Measurements from ENCODE around the gene SERPINE2.

The SERPINE2 gene

DNA sequence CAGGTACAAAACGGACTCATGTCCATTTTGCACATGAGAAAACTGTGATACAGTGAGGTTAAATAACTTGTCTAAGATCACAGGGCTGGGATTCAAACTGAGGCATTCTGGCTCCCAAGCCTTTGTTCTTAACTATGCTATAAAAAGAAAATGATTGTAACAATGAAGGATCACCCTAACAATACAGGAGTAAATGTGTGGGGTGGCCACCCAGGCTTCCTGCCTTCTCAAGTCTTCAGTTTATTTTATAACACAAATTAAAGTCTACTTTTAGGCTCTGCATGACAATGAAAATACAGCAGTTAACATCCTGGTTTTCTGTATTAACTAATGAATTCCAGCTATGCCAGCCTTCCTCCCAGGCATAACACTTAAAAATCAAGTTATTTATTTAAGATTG is 101.6 kb downstream of the SERPINE2 start:
- no peak for DNase-seq

DNA sequence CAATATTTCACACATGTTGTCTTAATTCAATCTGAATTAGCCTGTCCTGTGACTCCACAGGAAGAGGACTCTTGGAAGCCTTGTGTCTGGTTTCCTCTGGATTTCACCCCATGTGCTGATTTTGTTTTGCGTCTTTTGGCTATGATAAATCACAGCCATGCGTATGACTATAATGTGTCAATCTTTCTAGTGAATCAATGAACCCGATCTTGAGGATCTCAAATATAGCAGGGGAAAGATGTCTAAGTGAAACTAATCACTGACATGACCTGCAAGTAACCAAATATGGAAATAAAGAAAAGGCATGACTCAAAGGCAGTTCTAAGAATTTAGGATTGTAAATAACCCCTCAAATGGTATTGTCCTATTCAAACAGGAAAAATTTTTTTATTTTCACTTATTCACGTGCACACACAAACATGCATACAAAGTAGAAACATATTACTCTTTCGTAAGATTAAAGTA is 102.2 kb downstream of the SERPINE2 start:
- no peak for DNase-seq

DNA sequence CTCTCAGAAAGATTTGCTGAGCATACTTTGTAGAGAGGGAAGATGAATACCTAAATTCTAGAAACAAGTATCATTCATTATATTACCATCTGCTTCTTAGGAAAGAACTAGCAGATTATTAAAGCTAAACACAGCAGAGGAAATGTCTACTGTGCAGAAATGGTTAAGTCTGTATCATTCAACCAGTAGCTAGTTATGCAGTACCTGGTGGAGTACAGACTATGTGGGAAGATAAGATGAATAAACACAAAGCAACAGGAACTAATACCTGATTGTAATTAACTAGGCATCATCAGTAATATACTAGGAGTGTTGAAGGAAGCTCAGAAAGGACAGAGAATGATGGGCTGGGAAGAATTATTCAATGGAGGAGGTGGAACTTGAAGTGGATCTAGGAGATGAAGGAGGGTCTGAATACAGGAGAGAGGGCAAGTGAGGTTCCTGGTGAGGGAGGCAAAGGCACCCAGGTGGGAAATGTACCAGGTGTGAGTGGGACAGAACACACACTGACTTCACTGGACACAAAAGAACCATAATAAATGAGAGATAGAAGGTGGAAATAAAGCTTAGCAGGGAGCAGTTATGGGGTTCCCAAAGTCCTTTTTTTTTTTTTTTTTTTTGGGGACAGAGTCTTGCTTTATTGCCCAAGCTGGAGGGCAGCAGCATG is 103.5 kb downstream of the SERPINE2 start:
- no peak for DNase-seq

DNA sequence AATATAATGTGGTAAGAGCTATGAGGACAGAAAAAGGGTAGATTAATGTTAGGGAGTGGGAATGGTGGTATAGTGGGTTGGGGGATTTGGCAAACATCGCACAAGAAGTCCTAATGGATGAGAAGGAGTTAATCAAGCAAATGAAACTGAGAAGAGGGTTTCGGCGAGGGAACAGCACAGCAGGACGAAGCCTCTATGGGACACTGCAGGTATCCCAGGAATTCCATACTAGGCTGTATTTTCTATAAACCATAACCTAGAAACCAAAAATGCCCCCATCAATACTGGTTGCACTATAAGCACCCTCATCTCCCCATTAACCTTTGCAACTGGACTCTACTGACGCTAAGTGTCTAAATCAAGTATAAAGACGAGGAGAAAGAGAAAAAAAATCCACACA is 104.2 kb downstream of the SERPINE2 start:
- DNase-seq, result no peak

DNA sequence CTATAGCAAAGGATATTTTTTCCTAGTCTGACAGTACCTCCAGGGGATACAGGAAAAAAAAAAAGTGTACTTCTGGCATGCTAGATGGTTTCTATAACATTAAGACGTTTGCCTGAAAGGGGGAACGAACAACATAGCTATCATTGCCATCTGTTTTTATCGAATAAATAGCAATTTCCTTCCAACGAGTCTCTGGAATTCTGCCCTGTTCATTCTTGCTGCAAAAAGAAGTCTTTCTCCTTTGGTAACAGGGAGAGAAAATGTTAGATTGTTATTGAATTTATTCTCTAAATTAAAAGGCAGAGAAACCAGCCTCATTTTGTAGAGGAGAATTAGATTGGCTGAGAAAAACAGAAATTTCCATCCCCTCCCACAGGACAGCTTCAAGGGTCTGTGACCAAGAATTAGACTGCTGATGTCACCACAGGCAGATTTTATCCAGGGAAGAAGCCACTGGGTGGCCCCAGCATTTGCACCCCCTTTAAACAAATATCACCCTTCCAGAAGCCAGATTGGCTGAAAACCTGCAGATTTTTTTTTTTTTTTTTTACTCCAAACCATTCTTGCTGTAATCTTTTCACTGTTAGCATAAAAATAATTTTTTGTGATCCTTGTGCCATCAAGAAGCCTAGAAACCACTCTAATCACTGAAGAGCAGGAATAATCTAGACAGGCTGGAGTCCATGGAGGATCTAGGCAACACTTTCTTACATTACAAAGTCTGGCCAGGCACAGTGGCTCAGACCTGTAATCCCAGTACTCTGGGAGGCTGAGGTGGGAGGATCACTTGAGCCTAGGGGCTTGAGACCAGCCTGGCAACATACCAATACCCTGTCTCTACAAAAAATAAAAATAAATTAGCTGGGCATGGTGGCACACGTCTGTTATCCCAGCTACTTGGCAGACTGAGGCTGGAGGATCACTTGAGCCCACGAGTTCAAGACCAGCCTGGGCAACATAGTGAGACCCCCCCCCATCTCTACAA is 106.0 kb downstream of the SERPINE2 start:
- DNase-seq, result no peak

DNA sequence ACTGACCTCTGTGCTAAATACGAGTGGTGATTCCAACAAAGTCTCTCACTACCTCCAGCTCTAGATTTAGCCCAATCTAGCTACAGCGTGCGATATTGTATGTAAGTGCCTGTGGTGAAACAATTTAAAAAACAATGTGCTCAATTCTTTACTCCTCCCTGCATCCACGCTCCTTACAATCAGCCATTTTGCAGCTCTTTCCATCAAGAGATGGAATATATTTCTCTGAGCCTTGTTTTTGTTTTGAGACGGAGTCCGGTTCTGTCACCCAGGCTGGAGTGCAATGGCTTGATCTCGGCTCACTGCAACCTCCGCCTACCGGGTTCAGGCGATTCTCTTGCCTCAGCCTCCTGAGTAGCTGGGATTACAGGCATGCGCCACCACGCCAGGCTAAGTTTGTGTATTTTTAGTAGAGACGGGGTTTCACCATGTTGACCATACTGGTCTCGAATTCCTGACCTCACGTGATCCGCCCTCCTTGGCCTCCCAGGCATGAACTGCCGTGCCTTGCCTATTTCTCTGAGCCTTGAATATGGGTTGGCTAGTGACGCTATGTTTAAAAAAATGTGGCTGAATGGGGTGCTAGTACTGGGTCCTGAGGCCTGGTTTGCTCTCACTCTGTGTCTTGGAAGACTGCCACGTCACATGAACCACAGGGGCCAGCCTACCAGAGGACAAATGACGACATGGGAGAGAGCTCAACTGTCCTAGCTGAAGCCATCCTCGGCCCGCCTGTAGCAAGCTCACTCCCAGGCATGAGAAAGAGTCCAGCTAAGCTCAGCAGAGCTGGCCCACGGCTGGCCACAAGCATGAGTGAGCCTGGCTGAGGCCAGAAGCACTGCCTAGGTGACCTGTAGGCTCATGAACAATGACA is 108.7 kb downstream of the SERPINE2 start:
- DNase-seq, result no peak

DNA sequence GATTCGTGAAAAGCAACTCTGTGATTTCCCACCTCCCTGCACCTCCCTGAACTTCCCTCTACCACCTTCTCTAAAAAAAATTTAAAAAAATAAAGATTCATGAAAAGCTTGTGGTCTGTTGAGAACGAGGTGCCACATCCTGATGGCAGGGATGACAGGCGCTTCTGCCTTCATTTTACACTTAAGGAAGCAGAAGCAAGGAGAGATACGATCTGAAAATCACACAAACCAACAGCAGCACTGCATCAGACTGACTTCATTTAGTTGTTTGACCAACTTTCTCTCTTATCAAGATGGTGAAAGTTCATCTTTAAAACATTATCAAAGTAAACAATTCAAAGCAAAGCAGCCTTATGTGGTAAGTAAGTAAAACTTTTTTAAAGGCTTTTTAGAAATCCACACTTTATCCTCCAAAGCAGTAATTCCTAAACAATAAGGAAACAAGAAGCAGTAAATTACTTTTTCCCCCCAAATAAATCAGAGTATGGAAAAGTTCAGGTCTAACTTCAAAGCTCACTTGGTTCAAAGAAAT is 109.4 kb downstream of the SERPINE2 start:
- DNase-seq, result no peak

DNA sequence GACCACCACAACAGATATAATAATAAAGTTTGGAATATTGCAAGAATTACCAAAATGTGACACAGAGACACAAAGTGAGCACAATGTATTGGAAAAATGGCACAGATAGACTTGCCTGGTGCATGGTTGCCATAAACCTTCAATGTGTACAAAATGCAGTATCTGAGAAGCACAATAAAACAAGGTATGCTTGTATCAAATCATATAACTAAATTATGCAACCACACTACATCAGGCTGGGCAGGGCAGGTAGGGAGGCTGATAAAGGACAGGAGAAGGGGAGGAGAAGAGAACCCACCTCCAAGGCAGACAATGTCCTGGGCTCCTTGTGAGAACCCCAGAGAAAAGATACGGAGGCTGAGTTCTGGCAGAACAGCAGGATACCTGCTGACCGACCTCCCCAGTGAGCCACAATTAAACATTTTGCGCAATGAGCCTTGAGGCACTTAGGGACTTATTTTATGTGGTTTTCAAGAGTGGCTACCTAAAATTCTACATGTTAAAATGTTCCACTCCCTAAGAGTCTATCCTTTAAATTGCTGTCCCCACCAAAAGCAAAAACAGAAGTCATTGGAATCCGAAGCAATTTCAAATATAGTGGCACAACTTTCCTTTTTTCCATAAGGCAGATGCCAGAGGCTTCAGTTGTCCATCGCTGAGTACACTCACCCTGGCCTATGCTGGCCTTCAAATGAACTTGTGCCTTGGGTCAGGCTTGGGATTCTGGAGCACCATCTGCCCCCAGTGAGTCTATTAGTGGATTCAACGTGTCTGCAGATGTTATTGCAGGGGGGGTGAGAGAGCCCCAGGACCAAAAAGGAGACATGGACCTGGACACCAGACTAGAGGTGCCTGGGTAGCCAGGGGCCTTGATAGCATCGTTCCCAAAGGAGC is 110.7 kb downstream of the SERPINE2 start:
- DNase-seq, result no peak

DNA sequence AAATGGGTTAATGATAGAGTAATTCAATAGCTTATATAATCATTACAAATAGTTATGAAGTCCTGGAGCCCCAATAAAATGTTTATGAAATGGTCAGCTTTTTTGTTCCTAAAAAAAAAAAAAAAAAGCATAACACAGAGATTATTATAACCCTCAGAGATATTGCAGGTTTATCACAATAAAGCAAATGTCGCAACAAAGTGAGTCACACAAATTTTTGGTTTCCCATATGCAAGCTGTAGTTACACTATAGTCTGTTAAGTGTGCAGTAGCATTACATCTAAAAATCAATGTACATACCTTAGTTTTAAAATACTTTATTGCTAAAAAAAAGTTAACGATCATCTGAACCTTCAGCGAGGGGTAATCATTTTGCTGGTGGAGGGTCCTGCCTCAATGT is 114.0 kb downstream of the SERPINE2 start:
- DNase-seq, result no peak

Data from activated CD4-positive, alpha-beta T cell treated with anti-CD3 and anti-CD28 coated beads, Interleukin-2, amount 50 U/mL, for 1 hour (primary cell).